Measurements from ENCODE around the gene PLPP7. TPM values are rescaled to one million over a fixed set of nuclear protein-coding genes. Genes with fewer than 3 reads are reported as not detected.

Gene PLPP7
- total RNA-seq, 1 experiment from 2014 or later: not detected

DNA sequence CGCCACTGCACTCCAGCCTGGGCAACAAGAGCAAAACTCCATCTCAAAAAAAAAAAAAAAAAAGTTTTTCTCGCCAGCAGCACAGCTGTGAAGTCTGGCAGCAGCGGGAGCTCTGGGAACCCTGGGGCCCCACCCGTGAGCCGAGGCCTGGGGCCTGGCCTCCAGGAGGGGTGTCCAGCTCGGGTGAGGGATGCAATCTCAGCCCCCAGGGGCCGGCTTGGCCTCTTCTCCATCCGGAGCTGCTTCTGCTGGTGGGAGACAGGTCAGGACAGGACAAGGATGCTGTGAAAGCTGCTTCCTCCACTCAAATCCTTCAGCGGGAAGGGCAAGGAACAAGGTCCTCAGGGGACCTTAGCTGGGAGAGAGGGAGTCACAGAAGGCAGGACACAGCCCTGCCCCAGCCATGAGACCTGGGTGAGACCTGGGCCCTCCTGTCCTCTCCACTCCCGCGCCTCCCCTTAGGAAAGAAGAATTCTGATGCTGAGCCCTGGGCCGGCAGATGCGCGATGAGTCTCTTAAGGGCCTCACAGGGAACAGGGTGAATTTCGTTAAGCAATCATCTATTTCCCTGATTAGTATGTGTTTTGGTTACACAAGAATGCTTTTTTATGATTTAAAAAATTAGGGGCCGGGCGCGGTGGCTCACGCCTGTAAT, 30.6 kb downstream of the PLPP7 start:
- H3K36me3 Mint-ChIP-seq (ENCODE audit: insufficient read depth, unreplicated experiment): peaks cover 6% of the 10 kb centered on the region
- intact Hi-C loops (cut with micrococcal nuclease): no loop called here
- H3K9me3 Mint-ChIP-seq (ENCODE audit: unreplicated experiment): no peaks in the 10 kb centered on the region
- DNase-seq (ENCODE audit: unreplicated experiment): no peak
- POLR2A ChIA-PET: no interaction called here
- H3K4me1 Mint-ChIP-seq (ENCODE audit: insufficient read depth, unreplicated experiment): no peaks in the 10 kb centered on the region
- H3K27ac Mint-ChIP-seq (ENCODE audit: low read depth, unreplicated experiment): no peak overlapping the region
- CTCF ChIA-PET: interaction anchor here (0.6 to 0.8 kb wide), 2 partner anchors 16 to 274 kb away, joined by 3 to 4 read pairs; no protein-coding TSS in a partner anchor
- H3K27me3 Mint-ChIP-seq (ENCODE audit: insufficient read depth, unreplicated experiment): no peaks in the 10 kb centered on the region
- TF ChIP-seq, protein P1, sequence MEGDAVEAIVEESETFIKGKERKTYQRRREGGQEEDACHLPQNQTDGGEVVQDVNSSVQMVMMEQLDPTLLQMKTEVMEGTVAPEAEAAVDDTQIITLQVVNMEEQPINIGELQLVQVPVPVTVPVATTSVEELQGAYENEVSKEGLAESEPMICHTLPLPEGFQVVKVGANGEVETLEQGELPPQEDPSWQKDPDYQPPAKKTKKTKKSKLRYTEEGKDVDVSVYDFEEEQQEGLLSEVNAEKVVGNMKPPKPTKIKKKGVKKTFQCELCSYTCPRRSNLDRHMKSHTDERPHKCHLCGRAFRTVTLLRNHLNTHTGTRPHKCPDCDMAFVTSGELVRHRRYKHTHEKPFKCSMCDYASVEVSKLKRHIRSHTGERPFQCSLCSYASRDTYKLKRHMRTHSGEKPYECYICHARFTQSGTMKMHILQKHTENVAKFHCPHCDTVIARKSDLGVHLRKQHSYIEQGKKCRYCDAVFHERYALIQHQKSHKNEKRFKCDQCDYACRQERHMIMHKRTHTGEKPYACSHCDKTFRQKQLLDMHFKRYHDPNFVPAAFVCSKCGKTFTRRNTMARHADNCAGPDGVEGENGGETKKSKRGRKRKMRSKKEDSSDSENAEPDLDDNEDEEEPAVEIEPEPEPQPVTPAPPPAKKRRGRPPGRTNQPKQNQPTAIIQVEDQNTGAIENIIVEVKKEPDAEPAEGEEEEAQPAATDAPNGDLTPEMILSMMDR (IDR thresholded peaks at IDR 0.05; ENCODE audit: unreplicated experiment): no peak
- BruUV-seq (replicated peaks): no TSS peak
- H3K4me3 Mint-ChIP-seq (ENCODE audit: unreplicated experiment): no peak overlapping the region

DNA sequence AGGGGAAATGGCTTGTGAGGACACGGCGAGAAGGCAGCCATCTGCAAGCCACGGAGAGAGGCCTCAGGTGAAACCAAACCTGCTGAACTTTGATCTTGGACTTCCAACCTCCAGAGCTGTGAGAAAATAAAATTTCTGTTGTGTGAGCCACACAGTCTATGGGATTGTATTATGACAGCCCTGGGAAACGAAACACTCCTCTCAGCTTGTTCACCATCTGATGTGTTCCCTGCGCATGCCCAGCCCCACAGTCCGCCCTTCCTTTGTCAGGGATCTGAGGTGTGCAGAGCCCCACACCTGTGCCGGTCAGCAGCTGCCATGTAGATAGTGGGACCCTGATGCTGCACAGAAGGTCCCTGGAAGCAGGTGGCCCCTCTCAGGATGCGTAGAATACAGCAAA, 34.1 kb downstream of the PLPP7 start:
- Mint-ChIP-seq H3K4me1 (ENCODE audit: insufficient read depth, unreplicated experiment) (no peaks in the 10 kb centered on the region), H3K4me3 (ENCODE audit: unreplicated experiment) (no peak overlapping the region), H3K9me3 (ENCODE audit: unreplicated experiment) (no peaks in the 10 kb centered on the region), H3K36me3 (ENCODE audit: insufficient read depth, unreplicated experiment) (no peaks in the 10 kb centered on the region), H3K27ac (ENCODE audit: low read depth, unreplicated experiment) (no peak overlapping the region), H3K27me3 (ENCODE audit: insufficient read depth, unreplicated experiment) (peaks cover 15% of the 10 kb centered on the region)
- no TSS peak for BruUV-seq (replicated peaks)
- CTCF ChIA-PET: interaction anchor here (0.6 to 1.5 kb wide), 3 partner anchors 13 to 181 kb away, joined by 3 to 4 read pairs (median 3); no protein-coding TSS in a partner anchor
- DNase-seq (ENCODE audit: unreplicated experiment): no peak
- POLR2A ChIA-PET: no interaction called here
- intact Hi-C loops (cut with micrococcal nuclease): no loop called here
- TF ChIP-seq, protein P1 (IDR thresholded peaks at IDR 0.05; ENCODE audit: unreplicated experiment): no peak

DNA sequence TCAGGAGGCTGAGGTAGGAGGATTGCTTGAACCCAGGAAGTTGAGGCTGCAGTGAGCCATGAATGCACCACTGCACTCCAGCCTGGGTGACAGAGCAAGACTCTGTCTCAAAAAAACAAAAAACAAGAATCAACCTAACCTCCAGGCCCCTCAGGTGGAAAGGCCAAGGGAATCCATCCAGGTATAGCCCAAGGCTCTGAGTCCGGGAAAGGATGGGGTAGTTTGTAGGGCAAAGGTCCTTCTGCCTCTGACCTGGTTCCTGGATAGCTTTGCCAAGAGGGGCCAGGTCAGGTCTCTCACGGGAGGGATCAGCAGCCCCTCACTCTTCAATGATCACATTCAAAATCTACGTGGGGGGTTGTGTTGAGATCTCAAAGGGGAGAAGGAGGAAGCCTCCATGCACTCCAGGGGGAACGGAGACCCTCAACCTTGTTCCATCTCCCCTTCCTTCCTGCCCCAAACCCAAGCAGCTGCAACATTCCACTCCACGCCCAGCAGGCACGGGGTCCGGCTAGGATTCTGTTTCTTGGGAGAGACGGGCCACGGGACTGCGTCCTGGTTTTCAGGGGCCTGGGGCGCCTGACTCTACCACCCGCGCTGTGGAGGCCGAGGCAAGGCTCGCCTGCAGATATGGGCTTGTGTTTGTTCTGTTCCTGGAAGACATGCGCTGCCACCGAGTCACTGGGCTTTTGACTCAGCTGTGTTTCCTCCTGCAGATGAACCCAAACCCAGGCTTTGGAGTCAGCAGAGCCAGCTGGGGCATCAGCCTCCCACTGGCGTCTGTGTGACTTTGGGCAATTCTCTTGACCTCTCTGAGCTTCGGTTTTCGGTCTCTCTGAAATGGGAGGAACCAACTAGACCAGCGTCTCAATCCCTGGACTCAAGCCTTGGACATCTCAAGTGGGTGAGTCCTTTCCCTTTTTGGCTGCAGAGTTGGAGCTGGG, 35.5 kb downstream of the PLPP7 start:
- no peak for DNase-seq (ENCODE audit: unreplicated experiment)
- CTCF ChIA-PET: interaction anchor here (0.6 to 1.5 kb wide), 5 partner anchors 10 to 751 kb away, joined by 3 to 5 read pairs (median 3); no protein-coding TSS in a partner anchor
- TF ChIP-seq, protein P1 (IDR thresholded peaks at IDR 0.05; ENCODE audit: unreplicated experiment): no peak
- Mint-ChIP-seq H3K4me1 (ENCODE audit: insufficient read depth, unreplicated experiment) (no peaks in the 10 kb centered on the region), H3K27ac (ENCODE audit: low read depth, unreplicated experiment) (no peak overlapping the region), H3K4me3 (ENCODE audit: unreplicated experiment) (no peak overlapping the region), H3K36me3 (ENCODE audit: insufficient read depth, unreplicated experiment) (no peaks in the 10 kb centered on the region), H3K27me3 (ENCODE audit: insufficient read depth, unreplicated experiment) (peaks cover 29% of the 10 kb centered on the region), H3K9me3 (ENCODE audit: unreplicated experiment) (no peaks in the 10 kb centered on the region)
- BruUV-seq (replicated peaks): no TSS peak
- POLR2A ChIA-PET: interaction anchor here (0.7 kb wide), 1 partner anchor 44 kb away, joined by 3 read pairs; no protein-coding TSS in a partner anchor
- intact Hi-C loops (cut with micrococcal nuclease): no loop called here

DNA sequence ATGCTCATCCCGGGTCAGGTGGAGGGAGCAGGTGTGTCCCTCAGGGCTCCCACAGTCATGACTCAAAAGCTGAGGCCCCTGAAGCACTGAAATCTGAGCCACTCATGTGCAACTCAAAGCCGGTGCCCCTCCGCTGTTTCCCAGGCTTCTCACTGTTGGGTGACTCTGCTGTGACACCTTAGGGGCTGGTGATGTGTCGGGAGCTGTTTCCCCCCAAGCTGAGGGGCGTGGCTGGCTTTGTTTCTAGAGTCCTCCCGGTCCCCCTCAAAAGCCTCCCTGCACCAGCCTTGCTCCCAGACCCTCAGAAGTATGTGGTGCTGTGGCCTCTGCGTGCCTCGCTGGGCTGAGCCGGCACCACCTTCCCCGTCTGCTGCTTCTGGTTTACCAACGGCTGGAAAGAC, 39.7 kb downstream of the PLPP7 start:
- Mint-ChIP-seq H3K27me3 (ENCODE audit: insufficient read depth, unreplicated experiment) (peaks cover 29% of the 10 kb centered on the region), H3K4me1 (ENCODE audit: insufficient read depth, unreplicated experiment) (no peaks in the 10 kb centered on the region), H3K4me3 (ENCODE audit: unreplicated experiment) (no peak overlapping the region), H3K27ac (ENCODE audit: low read depth, unreplicated experiment) (no peak overlapping the region), H3K9me3 (ENCODE audit: unreplicated experiment) (no peaks in the 10 kb centered on the region), H3K36me3 (ENCODE audit: insufficient read depth, unreplicated experiment) (no peaks in the 10 kb centered on the region)
- intact Hi-C loops (cut with micrococcal nuclease): no loop called here
- no peak for DNase-seq (ENCODE audit: unreplicated experiment)
- POLR2A ChIA-PET: no interaction called here
- CTCF ChIA-PET: interaction anchor here (1.0 to 1.4 kb wide), 3 partner anchors 20 to 271 kb away, joined by 4 to 7 read pairs (median 5); no protein-coding TSS in a partner anchor
- no TSS peak for BruUV-seq (replicated peaks)
- TF ChIP-seq, protein P1 (IDR thresholded peaks at IDR 0.05; ENCODE audit: unreplicated experiment): no peak
